ENCODE measurements around the gene CBFA2T2. TPM values are rescaled to one million over a fixed set of nuclear protein-coding genes. Genes with fewer than 3 reads are reported as not detected.
"Not testable (repeated sequence)": the region's sequence is repeated elsewhere in the genome, so short reads cannot be mapped to it uniquely, and the experiment has no call there.

CBFA2T2 gene
- total RNA-seq = 10 to 100 TPM; 11.9 to 13.9 (median 12.8) TPM
- 5.6 TPM for polyA plus RNA-seq
- long read RNA-seq, donor 1, partial matches to known transcripts = 7 of 19 reads
- long read RNA-seq, donor 1, other reads (novel, unspliced or antisense) = 8 of 19 reads
- long read RNA-seq, donor 2, partial matches to known transcripts = 2 of 4 reads
- long read RNA-seq, donor 2, other reads (novel, unspliced or antisense) = 0 of 4 reads
- long read RNA-seq, donor 3, partial matches to known transcripts = 2 of 22 reads
- long read RNA-seq, donor 3, other reads (novel, unspliced or antisense) = 16 of 22 reads
- long read RNA-seq, donor 4, partial matches to known transcripts = 0 of 8 reads
- long read RNA-seq, donor 4, other reads (novel, unspliced or antisense) = 7 of 8 reads

- intact Hi-C loops (cut with DNase I) = no loop called here
- DNase-seq = peak in 2 of 3 donors; percentile 75 to 88
- Histone ChIP-seq H3K4me3 (ENCODE audit: low read length) (peak within 1 kb of the TSS; percentile 72), H3K27me3 (ENCODE audit: control insufficient read depth, insufficient read depth) (no peaks in the 10 kb centered on the region), H3K4me1 (ENCODE audit: control insufficient read depth, insufficient read depth, low read length) (no peaks in the 10 kb centered on the region), H3K27ac (ENCODE audit: low read length) (peak within 1 kb of the TSS; percentile 93), H3K9me3 (ENCODE audit: control insufficient read depth, low read length) (no peaks in the 10 kb centered on the region)
- ATAC-seq = peak; percentile 65 to 69
- under 1% methylated on average over 103 of the region's 105 CpGs for WGBS
Observed at GRCh38 chr20:33490023-33490933, at the start of gene CBFA2T2. Gene CBFA2T2 (plus strand): TSS chr20:33490096. CDS start chr20:33490268, 172 bp downstream.

- not testable (repeated sequence) for ATAC-seq; H3K9me3 ChIP-seq (ENCODE audit: control insufficient read depth, low read length); DNase-seq; H3K4me3 ChIP-seq (ENCODE audit: low read length); H3K4me1 ChIP-seq (ENCODE audit: control insufficient read depth, insufficient read depth, low read length); H3K27me3 ChIP-seq (ENCODE audit: control insufficient read depth, insufficient read depth)
- intact Hi-C loops (cut with DNase I) = loop anchor here in 1 of 4 donors (10.0 kb wide), 1 partner anchor 224 kb away; the partner anchor contains the start of genes ACTL10 and C20orf144
- peak overlapping the region; percentile 83 for H3K27ac ChIP-seq (ENCODE audit: low read length)
- 74% methylated on average over 7 of the region's 7 CpGs for WGBS
Observed at GRCh38 chr20:33440562-33440961, 49.3 kb upstream of the CBFA2T2 start.

- no peaks in the 10 kb centered on the region for H3K27me3 ChIP-seq (ENCODE audit: control insufficient read depth, insufficient read depth)
- ATAC-seq (no peak), DNase-seq (peak in 1 of 3 donors; percentile 64)
- peak overlapping the region; percentile 59 for H3K27ac ChIP-seq (ENCODE audit: low read length)
- peaks cover 10% of the 10 kb centered on the region for H3K4me1 ChIP-seq (ENCODE audit: control insufficient read depth, insufficient read depth, low read length)
- intact Hi-C loops (cut with DNase I) = loop anchor here in 1 of 4 donors (10.0 kb wide), 1 partner anchor 223 kb away; the partner anchor contains the start of genes ACTL10 and C20orf144
- peak overlapping the region; percentile 83 for H3K4me3 ChIP-seq (ENCODE audit: low read length)
- WGBS = 51% methylated on average over 7 of the region's 7 CpGs
- no peaks in the 10 kb centered on the region for H3K9me3 ChIP-seq (ENCODE audit: control insufficient read depth, low read length)
Observed at GRCh38 chr20:33441142-33441955, 48.5 kb upstream of the CBFA2T2 start.

GRCh38 chr20:33442136-33443005 is 47.5 kb upstream of the CBFA2T2 start:
- H3K9me3 ChIP-seq (ENCODE audit: control insufficient read depth, low read length) = no peaks in the 10 kb centered on the region
- peaks cover 10% of the 10 kb centered on the region for H3K4me1 ChIP-seq (ENCODE audit: control insufficient read depth, insufficient read depth, low read length)
- peak overlapping the region; percentile 83 for H3K4me3 ChIP-seq (ENCODE audit: low read length)
- WGBS = 50% methylated on average over 9 of the region's 9 CpGs
- ATAC-seq (peak in 1 of 2 donors; percentile 4), DNase-seq (peak in 1 of 3 donors; percentile 55)
- H3K27me3 ChIP-seq (ENCODE audit: control insufficient read depth, insufficient read depth) = no peaks in the 10 kb centered on the region
- peak overlapping the region; percentile 59 for H3K27ac ChIP-seq (ENCODE audit: low read length)
- intact Hi-C loops (cut with DNase I) = loop anchor here in 1 of 4 donors (10.0 kb wide), 1 partner anchor 222 kb away; the partner anchor contains the start of genes ACTL10 and C20orf144

- Histone ChIP-seq H3K4me1 (ENCODE audit: control insufficient read depth, insufficient read depth, low read length) (peaks cover 7% of the 10 kb centered on the region), H3K27ac (ENCODE audit: low read length) (peak overlapping the region; percentile 59), H3K4me3 (ENCODE audit: low read length) (peak overlapping the region; percentile 83), H3K9me3 (ENCODE audit: control insufficient read depth, low read length) (no peaks in the 10 kb centered on the region), H3K27me3 (ENCODE audit: control insufficient read depth, insufficient read depth) (no peaks in the 10 kb centered on the region)
- WGBS = 1% methylated on average over 45 of the region's 45 CpGs
- ATAC-seq = peak; percentile 2
- intact Hi-C loops (cut with DNase I) = loop anchor here in 1 of 4 donors (10.0 kb wide), 1 partner anchor 222 kb away; the partner anchor contains the start of genes ACTL10 and C20orf144
- DNase-seq = peak; percentile 40 to 85 (median 80)
Observed at GRCh38 chr20:33443006-33443511, 46.8 kb upstream of the CBFA2T2 start.

GRCh38 chr20:33443512-33444239 is 46.2 kb upstream of the CBFA2T2 start, which contains the start of gene SNTA1:
Gene SNTA1 (minus strand): TSS chr20:33443763. CDS start chr20:33443620, 143 bp downstream.
- DNase-seq (peak; percentile 93 to 98 (median 98)), ATAC-seq (peak; percentile 93 to 96)
- H3K27me3 ChIP-seq (ENCODE audit: control insufficient read depth, insufficient read depth) = no peaks in the 10 kb centered on the region
- H3K27ac ChIP-seq (ENCODE audit: low read length) = peak within 1 kb of the TSS; percentile 71
- H3K9me3 ChIP-seq (ENCODE audit: control insufficient read depth, low read length) = no peaks in the 10 kb centered on the region
- peaks cover 1% of the 10 kb centered on the region for H3K4me1 ChIP-seq (ENCODE audit: control insufficient read depth, insufficient read depth, low read length)
- WGBS = under 1% methylated on average over 75 of the region's 75 CpGs
- intact Hi-C loops (cut with DNase I) = loop anchor here in 1 of 4 donors (10.0 kb wide), 1 partner anchor 221 kb away; the partner anchor contains the start of genes ACTL10 and C20orf144
- H3K4me3 ChIP-seq (ENCODE audit: low read length) = peak within 1 kb of the TSS; percentile 83

- H3K27me3 ChIP-seq (ENCODE audit: control insufficient read depth, insufficient read depth) = no peaks in the 10 kb centered on the region
- H3K9me3 ChIP-seq (ENCODE audit: control insufficient read depth, low read length) = no peaks in the 10 kb centered on the region
- DNase-seq = peak in 1 of 3 donors; percentile 58
- 52% methylated on average over 4 of the region's 4 CpGs for WGBS
- intact Hi-C loops (cut with DNase I) = loop anchor here in 1 of 4 donors (10.0 kb wide), 1 partner anchor 220 kb away; the partner anchor contains the start of genes ACTL10 and C20orf144
- H3K27ac ChIP-seq (ENCODE audit: low read length) = no peak overlapping the region
- H3K4me1 ChIP-seq (ENCODE audit: control insufficient read depth, insufficient read depth, low read length) = no peaks in the 10 kb centered on the region
- ATAC-seq = no peak
- H3K4me3 ChIP-seq (ENCODE audit: low read length) = no peak overlapping the region
Observed at GRCh38 chr20:33444797-33445560, 44.9 kb upstream of the CBFA2T2 start.

- intact Hi-C loops (cut with DNase I) = loop anchor here in 1 of 4 donors (10.0 kb wide), 1 partner anchor 219 kb away; the partner anchor contains the start of genes ACTL10 and C20orf144
- Histone ChIP-seq H3K9me3 (ENCODE audit: control insufficient read depth, low read length) (no peaks in the 10 kb centered on the region), H3K27me3 (ENCODE audit: control insufficient read depth, insufficient read depth) (no peaks in the 10 kb centered on the region), H3K4me3 (ENCODE audit: low read length) (no peak overlapping the region), H3K27ac (ENCODE audit: low read length) (no peak overlapping the region), H3K4me1 (ENCODE audit: control insufficient read depth, insufficient read depth, low read length) (no peaks in the 10 kb centered on the region)
- DNase-seq (no peak), ATAC-seq (no peak)
- WGBS = 83% methylated on average over 4 of the region's 4 CpGs
Observed at GRCh38 chr20:33445881-33446625, 43.8 kb upstream of the CBFA2T2 start.

All from right cardiac atrium (tissue), 5 donors.